ENCODE data around the gene M1AP. TPM values are rescaled to one million over a fixed set of nuclear protein-coding genes. Genes with fewer than 3 reads are reported as not detected.

M1AP gene
- total RNA-seq, 2 experiments from 2014 or later = not detected

GRCh38 chr2:74584088-74584645 is 64.0 kb downstream of the M1AP start:
- ChIA-PET CTCF (interaction anchor here (0.8 to 10.1 kb wide), 4 partner anchors 9 to 125 kb away, joined by 4 to 108 read pairs (median 10); partner anchors contain the start of genes CCDC142 and TTC31), POLR2A (interaction anchor here (0.8 to 1.4 kb wide), 3 partner anchors 9 to 111 kb away, joined by 3 to 4 read pairs (median 4); no protein-coding TSS in a partner anchor)
- peaks cover 23% of the 10 kb centered on the region for H3K4me1 Mint-ChIP-seq (ENCODE audit: low read depth)
- no peaks in the 10 kb centered on the region for H3K36me3 Mint-ChIP-seq (ENCODE audit: low read depth)
- no peak overlapping the region for H3K4me3 Mint-ChIP-seq
- intact Hi-C loops (cut with micrococcal nuclease) = no loop called here
- H3K9me3 Mint-ChIP-seq = no peaks in the 10 kb centered on the region
- TF ChIP-seq CTCF (IDR thresholded peaks at IDR 0.05) = no peak
- peak; percentile 40 for ATAC-seq
- no peak for DNase-seq
- peaks cover 1% of the 10 kb centered on the region for H3K27me3 Mint-ChIP-seq
- H3K27ac Mint-ChIP-seq = no peak overlapping the region

- no peak for ATAC-seq
- ChIA-PET POLR2A (interaction anchor here (0.8 to 1.6 kb wide), 3 partner anchors 8 to 77 kb away, joined by 3 to 4 read pairs (median 4); no protein-coding TSS in a partner anchor), CTCF (interaction anchor here (1.0 to 10.1 kb wide), 5 partner anchors 9 to 101 kb away, joined by 3 to 108 read pairs (median 5); partner anchors contain the start of genes CCDC142 and TTC31)
- Mint-ChIP-seq H3K4me1 (ENCODE audit: low read depth) (peaks cover 23% of the 10 kb centered on the region), H3K36me3 (ENCODE audit: low read depth) (no peaks in the 10 kb centered on the region), H3K4me3 (no peak overlapping the region), H3K27me3 (peaks cover 1% of the 10 kb centered on the region), H3K27ac (no peak overlapping the region), H3K9me3 (no peaks in the 10 kb centered on the region)
- no peak for DNase-seq
- TF ChIP-seq CTCF (IDR thresholded peaks at IDR 0.05) = no peak
- intact Hi-C loops (cut with micrococcal nuclease) = no loop called here
Observed at GRCh38 chr2:74583504-74583903, 64.6 kb downstream of the M1AP start.

GRCh38 chr2:74582184-74582583 is 65.9 kb downstream of the M1AP start:
- Mint-ChIP-seq H3K27ac (no peak overlapping the region), H3K36me3 (ENCODE audit: low read depth) (no peaks in the 10 kb centered on the region), H3K27me3 (peaks cover 1% of the 10 kb centered on the region), H3K4me1 (ENCODE audit: low read depth) (peaks cover 27% of the 10 kb centered on the region), H3K4me3 (no peak overlapping the region), H3K9me3 (no peaks in the 10 kb centered on the region)
- POLR2A ChIA-PET = interaction anchor here (0.7 to 1.6 kb wide), 2 partner anchors 27 to 69 kb away, joined by 3 to 4 read pairs; no protein-coding TSS in a partner anchor
- ATAC-seq (no peak), DNase-seq (no peak)
- CTCF ChIA-PET = interaction anchor here (1.9 to 10.1 kb wide), 2 partner anchors 52 to 100 kb away, joined by 3 to 108 read pairs; partner anchors contain the start of genes CCDC142 and TTC31
- TF ChIP-seq CTCF (IDR thresholded peaks at IDR 0.05) = no peak
- intact Hi-C loops (cut with micrococcal nuclease) = no loop called here

- Mint-ChIP-seq H3K4me1 (ENCODE audit: low read depth) (peaks cover 27% of the 10 kb centered on the region), H3K9me3 (no peaks in the 10 kb centered on the region), H3K27ac (no peak overlapping the region), H3K36me3 (ENCODE audit: low read depth) (no peaks in the 10 kb centered on the region), H3K4me3 (no peak overlapping the region), H3K27me3 (peaks cover 1% of the 10 kb centered on the region)
- ChIA-PET POLR2A (no interaction called here), CTCF (interaction anchor here (1.9 kb wide), 1 partner anchor 51 kb away, joined by 3 read pairs; no protein-coding TSS in a partner anchor)
- no peak for DNase-seq
- intact Hi-C loops (cut with micrococcal nuclease) = no loop called here
- ATAC-seq = no peak
- TF ChIP-seq CTCF (IDR thresholded peaks at IDR 0.05) = no peak
Observed at GRCh38 chr2:74581463-74581862, 66.7 kb downstream of the M1AP start.

GRCh38 chr2:74578408-74578807 is 69.7 kb downstream of the M1AP start:
- POLR2A ChIA-PET = interaction anchor here (0.6 to 1.1 kb wide), 2 partner anchors 12 to 21 kb away, joined by 4 read pairs; no protein-coding TSS in a partner anchor
- Mint-ChIP-seq H3K27me3 (peaks cover 1% of the 10 kb centered on the region), H3K4me1 (ENCODE audit: low read depth) (peaks cover 20% of the 10 kb centered on the region), H3K4me3 (no peak overlapping the region), H3K27ac (no peak overlapping the region), H3K36me3 (ENCODE audit: low read depth) (peaks cover 2% of the 10 kb centered on the region), H3K9me3 (no peaks in the 10 kb centered on the region)
- ATAC-seq (no peak), DNase-seq (no peak)
- intact Hi-C loops (cut with micrococcal nuclease) = no loop called here
- TF ChIP-seq CTCF (IDR thresholded peaks at IDR 0.05) = no peak
- CTCF ChIA-PET = interaction anchor here (1.0 to 7.6 kb wide), 6 partner anchors 10 to 137 kb away, joined by 3 to 54 read pairs (median 4); no protein-coding TSS in a partner anchor

Data from activated CD8-positive, alpha-beta T cell treated with anti-CD3 and anti-CD28 coated beads for 36 hours (primary cell).